GM23248 (cell line): ENCODE measurements around the gene MGMT. TPM values are rescaled to one million over a fixed set of nuclear protein-coding genes. Genes with fewer than 3 reads are reported as not detected.

ENCODE experiments used
- DNase-seq: peaks from one replicate; pipeline ENCODE4 v3.0.0-alpha.2; 2015
- H2AFZ ChIP-seq: fragments of 200-600 bp; sonication (generic); 2 replicates; pipeline ENCODE4 v1.6.1; 2016; ENCODE audit warnings: antibody characterized with exemption
- H3F3A ChIP-seq: fragments of 200-600 bp; sonication (generic); 2 replicates; pipeline ENCODE4 v1.6.1; 2016; ENCODE audit warnings: mild to moderate bottlenecking, antibody characterized with exemption, mixed run types; ENCODE audit not compliant: insufficient read depth
- H3K27ac ChIP-seq: fragments of 200-600 bp; sonication (generic); 2 replicates; pipeline ENCODE4 v1.5.1; 2016; ENCODE audit warnings: mild to moderate bottlenecking
- H3K27me3 ChIP-seq: fragments of 200-600 bp; sonication (generic); replicated peaks from 2 replicates; pipeline ENCODE4 v1.6.1; 2016; ENCODE audit warnings: mild to moderate bottlenecking; ENCODE audit not compliant: insufficient read depth
- H3K36me3 ChIP-seq: fragments of 200-600 bp; sonication (generic); 2 replicates; pipeline ENCODE4 v1.6.1; 2016; ENCODE audit warnings: low read depth, mild to moderate bottlenecking
- H3K4me1 ChIP-seq: fragments of 200-600 bp; sonication (generic); 2 replicates; pipeline ENCODE4 v1.6.1; 2016; ENCODE audit warnings: mild to moderate bottlenecking; ENCODE audit not compliant: insufficient read depth
- H3K4me2 ChIP-seq: fragments of 200-600 bp; sonication (generic); one replicate; pipeline ENCODE4 v1.6.1; 2016; ENCODE audit warnings: mild to moderate bottlenecking; ENCODE audit not compliant: unreplicated experiment
- H3K4me3 ChIP-seq: fragments of 200-600 bp; sonication (generic); 2 replicates; pipeline ENCODE4 v1.5.1; 2016; ENCODE audit warnings: mild to moderate bottlenecking
- H3K79me2 ChIP-seq: fragments of 200-600 bp; sonication (generic); 2 replicates; pipeline ENCODE4 v1.6.1; 2016; ENCODE audit warnings: mild to moderate bottlenecking; ENCODE audit not compliant: insufficient read depth
- H3K9ac ChIP-seq: fragments of 200-600 bp; sonication (generic); 2 replicates; pipeline ENCODE4 v1.6.1; 2016; ENCODE audit warnings: mild to moderate bottlenecking
- H3K9me2 ChIP-seq: fragments of 200-600 bp; sonication (generic); 2 replicates; pipeline ENCODE4 v1.6.1; 2016; ENCODE audit warnings: mixed run types, mild to moderate bottlenecking, moderate library complexity; ENCODE audit not compliant: insufficient read depth
- H3K9me3 ChIP-seq: fragments of 200-600 bp; sonication (generic); one replicate; pipeline ENCODE4 v1.6.1; 2017; ENCODE audit warnings: low read depth
- H4K20me1 ChIP-seq: fragments of 200-600 bp; sonication (generic); 2 replicates; pipeline ENCODE4 v1.6.0; 2016; ENCODE audit not compliant: insufficient read depth
- EZH2 ChIP-seq: fragments of 200-600 bp; sonication (generic); IDR thresholded peaks from 2 replicates; pipeline ENCODE4 v1.6.1; 2018; ENCODE audit warnings: antibody characterized with exemption, mild to moderate bottlenecking; ENCODE audit not compliant: insufficient read depth, poor library complexity, severe bottlenecking
- EZH2phosphoT487 ChIP-seq: fragments of 200-600 bp; sonication (generic); IDR thresholded peaks from 2 replicates; pipeline ENCODE4 v1.6.1; 2018; ENCODE audit warnings: antibody characterized with exemption, moderate library complexity, mild to moderate bottlenecking, low read depth; ENCODE audit not compliant: insufficient read depth
- WGBS, 2 experiments: methylation state at CpG; one replicate each; pipeline ENCODE4 v1.1.6; 2015 to 2017; ENCODE audit warnings: low lambda C conversion rate in 2 of 2, low coverage in 1 of 2; ENCODE audit errors: missing lambda C conversion rate in 2 of 2; 5-methylcytosine and 5-hydroxymethylcytosine counted together
- in situ Hi-C: fragments of 300-500 bp; cut with MboI; formaldehyde crosslinking; loops from 2 replicates; pipeline ENCODE4 v1.15.0; 2020
- polyA plus RNA-seq: library from polyadenylated mRNA; unstranded; fragments of >200 nt; fragmentation: Nextera tagmentation; extraction: Ambion mirVana; gene quantifications from 2 replicates; pipeline ENCODE4 v1.2.1, GENCODE V29; 2016
- total RNA-seq: library from RNA; depleted of rRNA; stranded (reverse); fragments of >200 nt; shearing (Covaris generic); gene quantifications from 2 replicates; pipeline ENCODE4 v1.2.3, GENCODE V29; 2014

MGMT gene
- total and polyA plus RNA-seq, 2 experiments from 2014 or later = 28.5 to 35.1 TPM

DNA sequence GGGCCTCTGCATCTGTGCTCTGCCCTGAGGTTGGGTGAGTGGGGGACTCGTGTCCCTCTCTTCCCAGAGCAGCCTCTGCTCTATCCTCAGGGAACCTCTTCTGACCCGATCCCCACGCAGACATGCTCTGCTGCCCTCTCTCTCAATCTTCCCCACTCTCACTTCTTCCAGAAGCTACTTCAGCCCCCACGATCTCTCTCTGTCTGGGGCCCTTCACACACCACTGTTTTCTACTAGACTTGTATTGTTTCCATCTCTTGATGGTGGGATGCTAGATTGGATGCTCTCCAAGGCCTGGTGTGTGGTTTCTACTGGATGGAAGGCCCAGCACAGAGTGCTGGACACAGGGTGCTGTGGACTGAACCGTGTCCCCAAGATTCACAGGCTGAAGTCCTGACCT lies 10.0 kb downstream of the MGMT start:
- H3K4me2 ChIP-seq = no peak overlapping the region
- H3K79me2 ChIP-seq = peaks cover 8% of the 10 kb centered on the region
- no peaks in the 10 kb centered on the region for H3F3A ChIP-seq
- in situ Hi-C loops = no loop called here
- H2AFZ ChIP-seq = no peak overlapping the region
- H3K9ac ChIP-seq = no peak overlapping the region
- no peaks in the 10 kb centered on the region for H3K4me1 ChIP-seq
- H3K9me3 ChIP-seq = peaks cover 3% of the 10 kb centered on the region
- TF ChIP-seq EZH2 (no peak), EZH2phosphoT487 (no peak)
- H3K4me3 ChIP-seq = no peak overlapping the region
- no peaks in the 10 kb centered on the region for H3K27me3 ChIP-seq
- H3K27ac ChIP-seq = no peak overlapping the region
- DNase-seq = no peak
- H3K9me2 ChIP-seq = no peaks in the 10 kb centered on the region
- 0 out of 2 replicates have a peak, but pooled peaks cover 4% of the 10 kb centered on the region for H4K20me1 ChIP-seq
- WGBS, 2 experiments = 84 to 90% methylated on average over 5 of the region's 5 CpGs
- H3K36me3 ChIP-seq = no peaks in the 10 kb centered on the region

DNA sequence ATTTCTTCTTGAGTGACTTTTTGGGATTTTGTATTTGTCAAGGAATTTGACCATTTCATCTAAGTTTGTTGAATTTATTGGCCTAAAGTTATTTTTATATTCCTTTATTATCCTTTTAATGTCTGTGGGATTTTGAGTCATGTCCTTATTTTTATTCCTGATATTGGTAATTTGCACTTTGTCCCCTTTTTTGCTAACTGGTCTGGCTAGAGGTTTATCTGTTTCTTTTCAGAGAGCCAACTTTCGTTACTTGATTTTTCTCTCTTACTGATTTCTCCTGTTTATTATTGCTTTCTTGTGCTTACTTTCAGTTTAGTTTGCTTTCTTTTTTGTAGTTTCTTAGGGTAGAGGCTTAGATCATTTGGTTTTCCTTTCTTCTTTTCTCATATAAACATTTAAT lies 14.6 kb downstream of the MGMT start:
- Histone ChIP-seq H3K27me3 (no peaks in the 10 kb centered on the region), H3K4me1 (no peaks in the 10 kb centered on the region), H3K9ac (no peak overlapping the region), H3K79me2 (peaks cover 25% of the 10 kb centered on the region), H4K20me1 (0 out of 2 replicates have a peak, but pooled peaks cover 4% of the 10 kb centered on the region), H3K9me3 (peaks cover 7% of the 10 kb centered on the region), H3F3A (no peaks in the 10 kb centered on the region; the same call in 1 of the 2 replicates), H3K36me3 (no peaks in the 10 kb centered on the region), H3K27ac (no peak overlapping the region), H3K4me2 (no peak overlapping the region), H3K9me2 (no peaks in the 10 kb centered on the region), H3K4me3 (no peak overlapping the region), H2AFZ (no peak overlapping the region)
- TF ChIP-seq EZH2phosphoT487 (no peak), EZH2 (no peak)
- WGBS, 2 experiments = 91 to 94% methylated on average over 1 of the region's 1 CpG
- DNase-seq = no peak
- in situ Hi-C loops = no loop called here

DNA sequence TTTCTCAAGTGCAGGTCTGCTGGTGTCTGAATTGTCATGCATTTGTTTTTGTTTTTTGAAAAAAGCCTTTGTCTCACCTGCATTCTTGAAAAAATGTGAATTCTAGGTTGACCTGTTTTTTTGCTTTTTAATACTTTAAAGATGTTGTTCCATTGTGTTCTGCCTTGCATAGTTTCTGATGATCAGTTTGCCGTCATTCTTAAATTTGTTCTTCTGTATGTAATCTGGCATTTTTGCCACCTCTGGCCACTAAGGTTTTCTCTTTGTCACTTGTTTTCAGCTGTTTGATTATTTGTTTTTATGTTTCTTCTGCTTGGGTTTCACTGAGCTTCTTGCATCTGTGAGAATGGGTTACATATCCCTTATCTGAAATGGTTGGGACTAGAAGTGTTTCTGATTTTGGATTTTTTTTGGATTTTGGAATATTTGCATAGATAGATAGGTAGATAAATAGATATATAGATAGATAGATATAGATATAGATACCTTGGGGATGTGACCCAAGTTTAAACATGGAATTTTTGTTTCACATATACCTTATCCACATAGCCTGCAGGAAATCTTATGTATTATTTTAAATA lies 16.5 kb downstream of the MGMT start:
- peaks cover 25% of the 10 kb centered on the region for H3K79me2 ChIP-seq
- DNase-seq = peak; percentile 33
- H3K4me1 ChIP-seq = no peaks in the 10 kb centered on the region
- H3K27ac ChIP-seq = no peak overlapping the region
- H2AFZ ChIP-seq = no peak overlapping the region
- no peaks in the 10 kb centered on the region for H3K36me3 ChIP-seq
- no peak overlapping the region for H3K9ac ChIP-seq
- H3K9me3 ChIP-seq = peaks cover 7% of the 10 kb centered on the region
- H3K4me2 ChIP-seq = no peak overlapping the region
- in situ Hi-C loops = no loop called here
- H3K9me2 ChIP-seq = no peaks in the 10 kb centered on the region
- no peak overlapping the region for H3K4me3 ChIP-seq
- WGBS, 2 experiments = 95 to 100% methylated on average over 1 of the region's 1 CpG
- no peaks in the 10 kb centered on the region for H3K27me3 ChIP-seq
- no peak for TF ChIP-seq EZH2
- no peak for TF ChIP-seq EZH2phosphoT487
- H4K20me1 ChIP-seq = 0 out of 2 replicates have a peak, but pooled peaks cover 4% of the 10 kb centered on the region
- no peaks in the 10 kb centered on the region; the same call in 1 of the 2 replicates for H3F3A ChIP-seq

DNA sequence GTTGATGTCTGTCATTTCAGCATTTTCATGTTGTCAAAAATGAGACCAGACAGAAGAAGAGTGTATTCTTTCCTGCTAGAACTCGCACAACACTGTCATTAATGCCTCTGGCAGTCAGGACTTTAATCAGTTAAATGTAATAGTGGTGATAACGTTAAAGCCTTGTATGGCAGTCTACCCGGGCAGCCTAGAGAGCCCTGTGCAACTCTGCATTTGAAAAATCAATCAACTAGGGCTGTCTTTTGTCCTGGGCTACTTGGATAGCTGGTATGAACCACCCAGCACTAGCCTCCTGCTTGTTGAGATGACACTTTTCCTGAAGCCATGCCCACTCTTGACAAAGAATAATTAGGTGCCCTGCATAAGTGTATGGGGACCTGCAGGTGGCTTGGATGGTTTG lies 19.8 kb downstream of the MGMT start:
- TF ChIP-seq EZH2 (no peak), EZH2phosphoT487 (no peak)
- no peak overlapping the region for H3K9ac ChIP-seq
- H2AFZ ChIP-seq = no peak overlapping the region
- no peaks in the 10 kb centered on the region for H3K4me1 ChIP-seq
- no peaks in the 10 kb centered on the region for H3K27me3 ChIP-seq
- H3K4me3 ChIP-seq = no peak overlapping the region
- in situ Hi-C loops = no loop called here
- 14 to 17% methylated on average over 3 of the region's 3 CpGs for WGBS, 2 experiments
- DNase-seq = no peak
- H4K20me1 ChIP-seq = no peaks in the 10 kb centered on the region; the same call in 1 of the 2 replicates
- no peak overlapping the region for H3K27ac ChIP-seq
- no peaks in the 10 kb centered on the region for H3K36me3 ChIP-seq
- H3K9me2 ChIP-seq = no peaks in the 10 kb centered on the region
- peaks cover 17% of the 10 kb centered on the region for H3K79me2 ChIP-seq
- no peak overlapping the region for H3K4me2 ChIP-seq
- peaks cover 4% of the 10 kb centered on the region; the same call in 1 of the 2 replicates for H3F3A ChIP-seq
- peaks cover 6% of the 10 kb centered on the region for H3K9me3 ChIP-seq
